Measurements from ENCODE around the gene CMC1. TPM values are rescaled to one million over a fixed set of nuclear protein-coding genes. Genes with fewer than 3 reads are reported as not detected.

The CMC1 gene
- total and polyA plus RNA-seq, 2 experiments from 2014 or later, result 22.6 to 45.8 TPM

DNA sequence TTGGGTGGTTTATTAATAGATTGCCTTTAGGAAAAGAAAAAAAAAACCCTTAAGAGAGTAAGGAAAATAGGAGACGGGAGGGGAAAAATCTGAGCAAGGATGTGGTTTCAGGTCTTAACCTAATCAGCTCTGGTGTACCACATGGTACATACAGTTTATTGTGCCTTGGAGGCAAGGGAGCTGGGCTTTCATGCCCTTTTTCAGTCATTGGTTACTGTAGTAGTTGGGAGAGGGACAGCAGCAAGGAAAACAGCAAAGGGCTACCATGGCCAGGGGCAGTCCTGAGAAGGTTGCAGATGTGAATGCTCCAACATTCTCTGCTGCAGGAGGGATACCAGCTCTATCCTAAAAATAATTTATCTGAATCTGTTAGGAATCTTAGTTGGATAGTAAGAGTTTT, 5.9 kb downstream of the CMC1 start:
- peaks cover 94% of the 10 kb centered on the region for H3K79me2 ChIP-seq

DNA sequence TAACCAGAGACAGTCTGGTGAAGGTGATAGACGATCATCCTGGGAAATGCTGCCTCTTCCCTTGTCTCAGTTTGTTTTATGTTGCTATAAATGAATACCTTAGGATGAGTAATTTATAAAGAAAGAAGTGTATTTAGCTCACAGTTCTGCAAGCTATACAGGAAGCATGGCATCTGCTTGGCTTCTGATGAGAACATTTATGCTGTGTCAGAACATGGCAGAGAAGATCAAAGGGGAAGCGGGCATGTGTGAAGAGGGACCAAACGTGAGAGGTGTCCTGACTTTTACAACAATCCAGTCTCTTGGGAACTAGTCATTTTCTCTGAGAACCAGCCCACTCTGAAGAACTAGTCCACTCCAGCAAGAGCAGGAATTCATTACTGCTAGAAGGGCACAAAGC, 9.6 kb downstream of the CMC1 start:
- Histone ChIP-seq H3K9me3 (ENCODE audit: low read depth) (no peaks in the 10 kb centered on the region), H2AFZ (no peak overlapping the region), H4K20me1 (ENCODE audit: insufficient read depth, poor library complexity, severe bottlenecking) (no peaks in the 10 kb centered on the region), H3K4me3 (no peak overlapping the region), H3K36me3 (replicated peaks; ENCODE audit: insufficient read depth, low read depth) (no peaks in the 10 kb centered on the region), H3K9me2 (replicated peaks; ENCODE audit: insufficient read depth) (no peaks in the 10 kb centered on the region), H3K79me2 (peaks cover 70% of the 10 kb centered on the region), H3K4me2 (no peak overlapping the region), H3K4me1 (ENCODE audit: insufficient read depth) (no peaks in the 10 kb centered on the region), H3K27ac (no peak overlapping the region), H3K27me3 (no peaks in the 10 kb centered on the region)
- TF ChIP-seq, protein P1, sequence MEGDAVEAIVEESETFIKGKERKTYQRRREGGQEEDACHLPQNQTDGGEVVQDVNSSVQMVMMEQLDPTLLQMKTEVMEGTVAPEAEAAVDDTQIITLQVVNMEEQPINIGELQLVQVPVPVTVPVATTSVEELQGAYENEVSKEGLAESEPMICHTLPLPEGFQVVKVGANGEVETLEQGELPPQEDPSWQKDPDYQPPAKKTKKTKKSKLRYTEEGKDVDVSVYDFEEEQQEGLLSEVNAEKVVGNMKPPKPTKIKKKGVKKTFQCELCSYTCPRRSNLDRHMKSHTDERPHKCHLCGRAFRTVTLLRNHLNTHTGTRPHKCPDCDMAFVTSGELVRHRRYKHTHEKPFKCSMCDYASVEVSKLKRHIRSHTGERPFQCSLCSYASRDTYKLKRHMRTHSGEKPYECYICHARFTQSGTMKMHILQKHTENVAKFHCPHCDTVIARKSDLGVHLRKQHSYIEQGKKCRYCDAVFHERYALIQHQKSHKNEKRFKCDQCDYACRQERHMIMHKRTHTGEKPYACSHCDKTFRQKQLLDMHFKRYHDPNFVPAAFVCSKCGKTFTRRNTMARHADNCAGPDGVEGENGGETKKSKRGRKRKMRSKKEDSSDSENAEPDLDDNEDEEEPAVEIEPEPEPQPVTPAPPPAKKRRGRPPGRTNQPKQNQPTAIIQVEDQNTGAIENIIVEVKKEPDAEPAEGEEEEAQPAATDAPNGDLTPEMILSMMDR (IDR thresholded peaks at IDR 0.05; ENCODE audit: poor library complexity), result no peak
- TF ChIP-seq EZH2 (IDR thresholded peaks at IDR 0.05; ENCODE audit: borderline replicate concordance) (no peak), EZH2phosphoT487 (IDR thresholded peaks at IDR 0.05; ENCODE audit: low read depth, severe bottlenecking, unreplicated experiment) (no peak)
- DNase-seq (ENCODE audit: low spot score), result no peak
- 88% methylated on average over 3 of the region's 3 CpGs for WGBS (ENCODE audit: low lambda C conversion rate, missing lambda C conversion rate)

More for the DNA sequence above, 5.9 kb downstream of the CMC1 start:
- Histone ChIP-seq H3K9me2 (replicated peaks; ENCODE audit: insufficient read depth) (no peaks in the 10 kb centered on the region), H3K4me3 (no peak overlapping the region), H3K36me3 (replicated peaks; ENCODE audit: insufficient read depth, low read depth) (no peaks in the 10 kb centered on the region), H2AFZ (no peak overlapping the region), H3K4me2 (no peak overlapping the region), H3K27me3 (no peaks in the 10 kb centered on the region), H3K27ac (no peak overlapping the region), H3K9me3 (ENCODE audit: low read depth) (no peaks in the 10 kb centered on the region), H4K20me1 (ENCODE audit: insufficient read depth, poor library complexity, severe bottlenecking) (no peaks in the 10 kb centered on the region), H3K4me1 (ENCODE audit: insufficient read depth) (peaks cover 4% of the 10 kb centered on the region)
- TF ChIP-seq, protein P1 (IDR thresholded peaks at IDR 0.05; ENCODE audit: poor library complexity), result no peak
- TF ChIP-seq EZH2phosphoT487 (IDR thresholded peaks at IDR 0.05; ENCODE audit: low read depth, severe bottlenecking, unreplicated experiment) (no peak), EZH2 (IDR thresholded peaks at IDR 0.05; ENCODE audit: borderline replicate concordance) (no peak)
- WGBS (ENCODE audit: low lambda C conversion rate, missing lambda C conversion rate), result 93% methylated on average over 1 of the region's 1 CpG
- no peak for DNase-seq (ENCODE audit: low spot score)

DNA sequence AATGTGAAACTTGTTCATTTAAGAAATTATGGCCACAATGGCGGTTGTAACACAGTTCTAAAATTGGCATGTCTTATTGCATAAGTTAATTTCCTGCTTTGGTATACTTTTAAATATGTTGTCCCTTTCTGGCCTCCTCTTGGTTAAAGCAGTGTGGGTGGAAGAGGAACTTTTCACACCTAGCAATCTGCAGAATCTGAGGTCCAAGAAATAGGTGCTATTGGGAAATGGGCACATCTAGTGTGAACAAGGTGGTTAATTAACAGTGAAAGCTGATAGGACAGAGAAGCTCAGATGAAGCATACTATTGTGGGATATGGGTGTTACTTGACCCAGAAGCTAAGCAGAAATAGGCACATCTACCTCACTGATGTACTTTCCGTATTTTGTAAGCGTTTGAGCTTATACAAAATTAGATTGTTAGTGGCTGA, 10.6 kb downstream of the CMC1 start:
- no peaks in the 10 kb centered on the region for H3K27me3 ChIP-seq
- WGBS (ENCODE audit: low lambda C conversion rate, missing lambda C conversion rate), result 94% methylated on average over 3 of the region's 3 CpGs
- TF ChIP-seq, protein P1 (IDR thresholded peaks at IDR 0.05; ENCODE audit: poor library complexity), result no peak
- TF ChIP-seq EZH2phosphoT487 (IDR thresholded peaks at IDR 0.05; ENCODE audit: low read depth, severe bottlenecking, unreplicated experiment) (no peak), EZH2 (IDR thresholded peaks at IDR 0.05; ENCODE audit: borderline replicate concordance) (no peak)
- H4K20me1 ChIP-seq (ENCODE audit: insufficient read depth, poor library complexity, severe bottlenecking), result no peaks in the 10 kb centered on the region
- H3K9me3 ChIP-seq (ENCODE audit: low read depth), result no peaks in the 10 kb centered on the region
- no peak overlapping the region for H3K4me2 ChIP-seq
- no peaks in the 10 kb centered on the region for H3K36me3 ChIP-seq (replicated peaks; ENCODE audit: insufficient read depth, low read depth)
- H3K79me2 ChIP-seq, result peaks cover 60% of the 10 kb centered on the region
- H3K4me3 ChIP-seq, result no peak overlapping the region
- H3K27ac ChIP-seq, result no peak overlapping the region
- no peaks in the 10 kb centered on the region for H3K9me2 ChIP-seq (replicated peaks; ENCODE audit: insufficient read depth)
- DNase-seq (ENCODE audit: low spot score), result no peak
- H3K4me1 ChIP-seq (ENCODE audit: insufficient read depth), result no peaks in the 10 kb centered on the region
- no peak overlapping the region for H2AFZ ChIP-seq

Measured in hepatocyte (in vitro differentiated cells).